GM18861 (cell line): ENCODE data around the gene EGFL7.

Experiments
- ATAC-seq: cut with Tn5 transposase; IDR thresholded peaks from one replicate; pipeline ENCODE4 v1.9.1; 2021; ENCODE audit not compliant: unreplicated experiment

EGFL7 gene

GRCh38 chr9:136684799-136685198 is 22.1 kb downstream of the EGFL7 start:
- no peak for ATAC-seq

GRCh38 chr9:136685216-136685615 is 22.5 kb downstream of the EGFL7 start:
- ATAC-seq, result no peak

GRCh38 chr9:136685790-136686533 is 23.2 kb downstream of the EGFL7 start:
- ATAC-seq, result no peak

GRCh38 chr9:136686534-136686793 is 23.7 kb downstream of the EGFL7 start:
- no peak for ATAC-seq

- ATAC-seq, result peak; percentile 39
These were observed 24.3 kb downstream of the EGFL7 start, which contains the start of gene AGPAT2 for GRCh38 chr9:136686794-136687711. AGPAT2 (minus strand) TSS chr9:136687457; CDS start chr9:136687357, 100 bp downstream.

GRCh38 chr9:136687721-136688223 is 25.1 kb downstream of the EGFL7 start:
- peak; percentile 18 for ATAC-seq

GRCh38 chr9:136688274-136689107 is 25.8 kb downstream of the EGFL7 start:
- ATAC-seq, result no peak

- no peak for ATAC-seq
These were observed 26.4 kb downstream of the EGFL7 start for GRCh38 chr9:136689108-136689460.

- ATAC-seq, result no peak
These were observed 27.5 kb downstream of the EGFL7 start for GRCh38 chr9:136690104-136690805.

- ATAC-seq, result no peak
These were observed 28.1 kb downstream of the EGFL7 start for GRCh38 chr9:136690806-136691261.

- ATAC-seq, result no peak
These were observed 28.8 kb downstream of the EGFL7 start for GRCh38 chr9:136691316-136692184.

- ATAC-seq, result no peak
These were observed 29.7 kb downstream of the EGFL7 start for GRCh38 chr9:136692185-136693134.

- ATAC-seq, result no peak
These were observed 30.4 kb downstream of the EGFL7 start for GRCh38 chr9:136693135-136693489.

GRCh38 chr9:136693490-136694162 is 30.9 kb downstream of the EGFL7 start:
- ATAC-seq, result no peak

GRCh38 chr9:136694163-136694871 is 31.6 kb downstream of the EGFL7 start:
- no peak for ATAC-seq

- no peak for ATAC-seq
These were observed 32.1 kb downstream of the EGFL7 start for GRCh38 chr9:136694872-136695247.

- no peak for ATAC-seq
These were observed 32.7 kb downstream of the EGFL7 start for GRCh38 chr9:136695435-136695895.
